ENCODE measurements around the gene MAP2K6. TPM values are rescaled to one million over a fixed set of nuclear protein-coding genes. Genes with fewer than 3 reads are reported as not detected.

Gene MAP2K6
- total and polyA plus RNA-seq, 2 donors (not counting 3 experiments of a cell fraction or from before 2014, with no cell fraction given) = 5.9 to 13.9 TPM

DNA sequence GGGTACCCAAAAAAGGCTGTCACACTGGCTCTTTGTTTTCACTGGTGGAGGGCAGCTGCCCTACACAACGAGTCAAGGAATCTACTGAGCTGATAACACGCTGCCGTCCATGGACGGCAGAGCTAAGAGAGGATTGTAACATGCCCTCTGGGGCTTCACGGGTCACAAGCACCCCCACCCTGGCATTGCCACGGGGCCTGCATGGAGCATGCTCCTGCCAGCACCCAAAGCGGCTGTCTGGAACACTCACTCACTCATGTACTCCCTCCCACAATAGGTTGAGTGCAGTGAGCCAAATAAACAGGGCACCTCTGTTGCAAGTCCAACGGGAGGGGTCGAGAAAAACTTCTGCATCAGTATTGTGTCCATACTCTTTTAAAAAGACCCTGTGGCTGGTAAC is 181.6 kb downstream of the MAP2K6 start:
- no peak overlapping the region for H3K9ac ChIP-seq (replicated peaks; ENCODE audit: extremely low read depth, insufficient read depth, low read length)
- no peak overlapping the region for H2AFZ ChIP-seq (ENCODE audit: low read depth, low read length)
- H3K27me3 ChIP-seq (ENCODE audit: control insufficient read depth in 2 of 2, insufficient read depth in 2 of 2, low read length in 2 of 2) = no peaks in the 10 kb centered on the region
- intact Hi-C loops (cut with micrococcal nuclease) = no loop called here
- BruUV-seq (replicated peaks) = no TSS peak
- no peaks in the 10 kb centered on the region for H4K20me1 ChIP-seq (replicated peaks; ENCODE audit: control insufficient read depth, extremely low read depth, insufficient read depth, low read length)
- no peaks in the 10 kb centered on the region for H3K79me2 ChIP-seq (ENCODE audit: control insufficient read depth, insufficient read depth, low read length)
- no peak overlapping the region for H3K4me3 ChIP-seq (replicated peaks in 1 of 3; ENCODE audit: insufficient read depth in 1 of 3, low read depth in 1 of 3, low read length in 3 of 3)
- no peak overlapping the region for H3K27ac ChIP-seq (ENCODE audit: insufficient read depth, low read depth, low read length)
- H3K9me1 ChIP-seq (replicated peaks; ENCODE audit: control insufficient read depth, extremely low read depth, insufficient read depth, low read length) = no peaks in the 10 kb centered on the region
- H3K4me2 ChIP-seq (ENCODE audit: insufficient read depth, low read length) = no peak overlapping the region
- DNase-seq (ENCODE audit: low read depth, low spot score) (no peak), FAIRE-seq (no peak)
- dilution Hi-C loops (cut with MboI; ENCODE audit: extremely low pct_ligation_motif_present, low sequenced_read_pairs) = no loop called here
- CTCF ChIA-PET = no interaction called here
- H3K9me3 ChIP-seq (replicated peaks; ENCODE audit: control insufficient read depth, insufficient read depth, low read length) = no peaks in the 10 kb centered on the region
- no peak for TF ChIP-seq POLR2A (IDR thresholded peaks at IDR 0.05; ENCODE audit: low read depth, low read length)
- no peak for TF ChIP-seq JUN (IDR thresholded peaks at IDR 0.05; ENCODE audit: borderline replicate concordance, insufficient read depth, insufficient read length, low read depth)
- TF ChIP-seq, protein P1, sequence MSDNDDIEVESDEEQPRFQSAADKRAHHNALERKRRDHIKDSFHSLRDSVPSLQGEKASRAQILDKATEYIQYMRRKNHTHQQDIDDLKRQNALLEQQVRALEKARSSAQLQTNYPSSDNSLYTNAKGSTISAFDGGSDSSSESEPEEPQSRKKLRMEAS (IDR thresholded peaks at IDR 0.05; ENCODE audit: insufficient read depth, insufficient read length) = no peak
- no peak for TF ChIP-seq GATA2 (IDR thresholded peaks at IDR 0.05; ENCODE audit: insufficient read depth, insufficient read length, low read depth, low read length)
- TF ChIP-seq POLR2AphosphoS5 (IDR thresholded peaks at IDR 0.05; ENCODE audit: insufficient read depth, low read depth, low read length) = no peak
- no peak for TF ChIP-seq EZH2 (IDR thresholded peaks at IDR 0.05; ENCODE audit: borderline replicate concordance, low read depth, low read length, severe bottlenecking)
- TF ChIP-seq MYC (IDR thresholded peaks at IDR 0.05; ENCODE audit: low read depth, low read length) = no peak
- no peak for TF ChIP-seq FOS (IDR thresholded peaks at IDR 0.05; ENCODE audit: borderline replicate concordance, insufficient read depth, low read length)
- TF ChIP-seq, protein P2, sequence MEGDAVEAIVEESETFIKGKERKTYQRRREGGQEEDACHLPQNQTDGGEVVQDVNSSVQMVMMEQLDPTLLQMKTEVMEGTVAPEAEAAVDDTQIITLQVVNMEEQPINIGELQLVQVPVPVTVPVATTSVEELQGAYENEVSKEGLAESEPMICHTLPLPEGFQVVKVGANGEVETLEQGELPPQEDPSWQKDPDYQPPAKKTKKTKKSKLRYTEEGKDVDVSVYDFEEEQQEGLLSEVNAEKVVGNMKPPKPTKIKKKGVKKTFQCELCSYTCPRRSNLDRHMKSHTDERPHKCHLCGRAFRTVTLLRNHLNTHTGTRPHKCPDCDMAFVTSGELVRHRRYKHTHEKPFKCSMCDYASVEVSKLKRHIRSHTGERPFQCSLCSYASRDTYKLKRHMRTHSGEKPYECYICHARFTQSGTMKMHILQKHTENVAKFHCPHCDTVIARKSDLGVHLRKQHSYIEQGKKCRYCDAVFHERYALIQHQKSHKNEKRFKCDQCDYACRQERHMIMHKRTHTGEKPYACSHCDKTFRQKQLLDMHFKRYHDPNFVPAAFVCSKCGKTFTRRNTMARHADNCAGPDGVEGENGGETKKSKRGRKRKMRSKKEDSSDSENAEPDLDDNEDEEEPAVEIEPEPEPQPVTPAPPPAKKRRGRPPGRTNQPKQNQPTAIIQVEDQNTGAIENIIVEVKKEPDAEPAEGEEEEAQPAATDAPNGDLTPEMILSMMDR (IDR thresholded peaks at IDR 0.05; ENCODE audit: extremely low read depth in 1 of 2, insufficient read depth in 1 of 2, low read depth in 1 of 2, low read length in 2 of 2) = no peak
- POLR2A ChIA-PET = no interaction called here
- H3K36me3 ChIP-seq (ENCODE audit: control insufficient read depth in 2 of 2, extremely low read depth in 1 of 2, insufficient read depth in 2 of 2, low read length in 2 of 2) = no peaks in the 10 kb centered on the region
- H3K4me1 ChIP-seq (ENCODE audit: control insufficient read depth, extremely low read depth, insufficient read depth, low read length) = peaks cover 38% of the 10 kb centered on the region

Measured in endothelial cell of umbilical vein (primary cell).